ENCODE measurements around the gene PTPRM.

PTPRM gene

DNA sequence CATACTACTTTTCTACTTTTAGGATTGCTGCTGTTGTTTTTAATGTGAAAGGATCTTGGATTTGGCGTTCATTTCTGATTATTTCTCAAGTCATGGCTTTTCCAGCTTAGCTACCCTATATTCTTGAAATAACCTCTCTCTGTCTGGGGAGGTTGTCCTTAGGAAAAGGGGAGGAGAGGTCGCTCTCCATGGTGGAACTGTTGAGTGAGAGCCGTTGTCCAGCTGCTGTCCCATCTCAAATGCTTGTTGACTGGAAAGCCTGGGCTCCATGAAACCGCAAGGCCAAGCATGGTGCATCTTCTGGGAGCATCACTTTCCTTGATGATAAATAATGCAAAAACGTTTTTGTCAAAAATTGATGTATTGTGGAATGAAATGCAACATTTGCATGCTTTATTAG lies 563.0 kb downstream of the PTPRM start:
- H3K4ac ChIP-seq (ENCODE audit: low read depth in 1 of 2, low read length in 2 of 2) = no peak overlapping the region
- no peaks in the 10 kb centered on the region for H3K27me3 ChIP-seq (ENCODE audit: control insufficient read depth in 1 of 2, insufficient read depth in 1 of 2, low read length in 2 of 2)
- no peak overlapping the region for H3K14ac ChIP-seq (ENCODE audit: low read length in 2 of 2)
- H3K4me2 ChIP-seq (ENCODE audit: low read length, poor library complexity, severe bottlenecking) = no peak overlapping the region
- H3K9me3 ChIP-seq (ENCODE audit: control insufficient read depth, low read length) = no peaks in the 10 kb centered on the region
- H3K27ac ChIP-seq (ENCODE audit: low read length, poor library complexity, severe bottlenecking) = no peak overlapping the region
- no peak overlapping the region for H2BK15ac ChIP-seq (ENCODE audit: low read depth, poor library complexity, severe bottlenecking)
- no peak overlapping the region for H4K8ac ChIP-seq (ENCODE audit: low read length)
- H2AK5ac ChIP-seq (ENCODE audit: low read length, severe bottlenecking) = no peak overlapping the region
- no peak overlapping the region for H2BK12ac ChIP-seq (ENCODE audit: low read length in 2 of 2)
- H2AFZ ChIP-seq (ENCODE audit: low read depth, low read length) = no peak overlapping the region
- H2BK120ac ChIP-seq (ENCODE audit: low read depth, low read length) = no peak overlapping the region
- no peak overlapping the region for H3K4me3 ChIP-seq (ENCODE audit: insufficient read depth in 1 of 2, low read depth in 1 of 2, low read length in 2 of 2)
- H3K18ac ChIP-seq (ENCODE audit: low read depth in 1 of 2, low read length in 2 of 2) = no peak overlapping the region
- H3K4me1 ChIP-seq (ENCODE audit: control insufficient read depth, insufficient read depth, low read depth, low read length) = no peaks in the 10 kb centered on the region
- 89% methylated on average over 4 of the region's 5 CpGs for WGBS
- DNase-seq = no peak
- peaks cover 14% of the 10 kb centered on the region for H3K79me1 ChIP-seq (replicated peaks; ENCODE audit: low read length, poor library complexity, severe bottlenecking)
- no peak overlapping the region for H3K23ac ChIP-seq (ENCODE audit: low read length in 2 of 2)
- no peak overlapping the region for H3K9ac ChIP-seq (ENCODE audit: low read length)
- H2BK5ac ChIP-seq (ENCODE audit: low read depth, low read length, poor library complexity, severe bottlenecking) = no peak overlapping the region
- H3K36me3 ChIP-seq (ENCODE audit: control insufficient read depth in 1 of 2, insufficient read depth in 2 of 2, low read depth in 1 of 2, low read length in 2 of 2) = peaks cover 0 to 3% of the 10 kb centered on the region in 2 experiments
- H4K91ac ChIP-seq (ENCODE audit: low read length) = no peak overlapping the region

DNA sequence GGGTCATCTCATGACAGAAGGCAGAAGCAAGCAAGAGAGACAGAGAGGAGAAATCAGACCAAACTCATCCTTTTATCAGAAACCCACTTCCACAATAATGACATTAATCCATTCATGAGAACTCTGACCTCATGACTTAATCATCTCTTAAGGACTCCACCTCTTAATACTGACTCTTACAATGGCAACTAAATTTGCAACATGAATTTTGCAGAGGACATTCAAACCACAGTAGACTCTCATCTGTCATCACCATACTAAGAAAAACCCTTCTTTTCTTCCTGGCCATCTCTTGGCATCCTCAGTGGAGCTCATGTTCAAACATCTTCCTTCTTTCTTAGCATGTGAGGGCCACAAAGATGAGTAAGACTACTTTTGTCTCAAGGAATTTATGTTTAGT lies 565.9 kb downstream of the PTPRM start:
- H3K14ac ChIP-seq (ENCODE audit: low read length in 2 of 2) = no peak overlapping the region

DNA sequence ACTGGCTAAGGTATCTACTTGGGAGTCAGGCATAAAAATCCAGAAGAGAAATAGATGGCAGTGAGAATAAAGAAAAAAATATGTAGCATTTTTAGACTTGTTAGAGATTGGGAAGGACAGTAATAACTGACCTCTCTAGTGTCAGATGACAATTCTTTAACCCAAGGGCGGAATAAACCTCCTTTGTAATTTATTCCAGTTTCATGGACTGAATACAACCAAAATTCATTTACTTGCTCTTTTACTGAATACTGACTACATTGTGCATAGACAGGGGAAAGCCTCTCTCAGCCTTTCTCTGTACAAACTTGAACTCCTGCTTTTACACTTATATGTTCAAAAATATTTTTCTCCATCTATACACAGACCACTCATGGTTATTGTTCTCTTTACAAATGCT lies 566.8 kb downstream of the PTPRM start:
- Histone ChIP-seq H3K4me2 (ENCODE audit: low read length, poor library complexity, severe bottlenecking) (no peak overlapping the region), H2AFZ (ENCODE audit: low read depth, low read length) (no peak overlapping the region), H2BK15ac (ENCODE audit: low read depth, poor library complexity, severe bottlenecking) (no peak overlapping the region), H3K9me3 (ENCODE audit: control insufficient read depth, low read length) (no peaks in the 10 kb centered on the region), H2BK5ac (ENCODE audit: low read depth, low read length, poor library complexity, severe bottlenecking) (no peak overlapping the region), H3K4ac (ENCODE audit: low read depth in 1 of 2, low read length in 2 of 2) (no peak overlapping the region), H4K91ac (ENCODE audit: low read length) (no peak overlapping the region), H3K27ac (ENCODE audit: low read length, poor library complexity, severe bottlenecking) (no peak overlapping the region), H3K79me1 (replicated peaks; ENCODE audit: low read length, poor library complexity, severe bottlenecking) (peaks cover 17% of the 10 kb centered on the region), H3K18ac (ENCODE audit: low read depth in 1 of 2, low read length in 2 of 2) (no peak overlapping the region), H3K4me1 (ENCODE audit: control insufficient read depth, insufficient read depth, low read depth, low read length) (no peaks in the 10 kb centered on the region), H3K27me3 (ENCODE audit: control insufficient read depth in 1 of 2, insufficient read depth in 1 of 2, low read length in 2 of 2) (no peaks in the 10 kb centered on the region), H2BK12ac (ENCODE audit: low read length in 2 of 2) (no peak overlapping the region), H3K36me3 (ENCODE audit: control insufficient read depth in 1 of 2, insufficient read depth in 2 of 2, low read depth in 1 of 2, low read length in 2 of 2) (peaks cover 0 to 12% of the 10 kb centered on the region in 2 experiments), H2BK120ac (ENCODE audit: low read depth, low read length) (no peak overlapping the region), H3K23ac (ENCODE audit: low read length in 2 of 2) (no peak overlapping the region), H3K9ac (ENCODE audit: low read length) (no peak overlapping the region), H3K14ac (ENCODE audit: low read length in 2 of 2) (no peak overlapping the region), H2AK5ac (ENCODE audit: low read length, severe bottlenecking) (no peak overlapping the region), H4K8ac (ENCODE audit: low read length) (no peak overlapping the region), H3K4me3 (ENCODE audit: insufficient read depth in 1 of 2, low read depth in 1 of 2, low read length in 2 of 2) (no peak overlapping the region)
- no peak for DNase-seq
- 98% methylated on average over 1 of the region's 1 CpG for WGBS

More for the DNA sequence above, 565.9 kb downstream of the PTPRM start:
- H3K23ac ChIP-seq (ENCODE audit: low read length in 2 of 2) = no peak overlapping the region
- H4K8ac ChIP-seq (ENCODE audit: low read length) = no peak overlapping the region
- no peaks in the 10 kb centered on the region for H3K9me3 ChIP-seq (ENCODE audit: control insufficient read depth, low read length)
- H2BK120ac ChIP-seq (ENCODE audit: low read depth, low read length) = no peak overlapping the region
- H3K4me3 ChIP-seq (ENCODE audit: insufficient read depth in 1 of 2, low read depth in 1 of 2, low read length in 2 of 2) = no peak overlapping the region
- H3K27ac ChIP-seq (ENCODE audit: low read length, poor library complexity, severe bottlenecking) = no peak overlapping the region
- no peak overlapping the region for H2AFZ ChIP-seq (ENCODE audit: low read depth, low read length)
- H3K79me1 ChIP-seq (replicated peaks; ENCODE audit: low read length, poor library complexity, severe bottlenecking) = peaks cover 12% of the 10 kb centered on the region
- H3K36me3 ChIP-seq (ENCODE audit: control insufficient read depth in 1 of 2, insufficient read depth in 2 of 2, low read depth in 1 of 2, low read length in 2 of 2) = peaks cover 0 to 4% of the 10 kb centered on the region in 2 experiments
- no peak for DNase-seq
- H3K9ac ChIP-seq (ENCODE audit: low read length) = no peak overlapping the region
- no peak overlapping the region for H3K4me2 ChIP-seq (ENCODE audit: low read length, poor library complexity, severe bottlenecking)
- no peak overlapping the region for H2BK15ac ChIP-seq (ENCODE audit: low read depth, poor library complexity, severe bottlenecking)
- H3K4ac ChIP-seq (ENCODE audit: low read depth in 1 of 2, low read length in 2 of 2) = no peak overlapping the region
- no peak overlapping the region for H4K91ac ChIP-seq (ENCODE audit: low read length)
- no peak overlapping the region for H2BK5ac ChIP-seq (ENCODE audit: low read depth, low read length, poor library complexity, severe bottlenecking)
- no peak overlapping the region for H2BK12ac ChIP-seq (ENCODE audit: low read length in 2 of 2)
- no peak overlapping the region for H2AK5ac ChIP-seq (ENCODE audit: low read length, severe bottlenecking)
- H3K27me3 ChIP-seq (ENCODE audit: control insufficient read depth in 1 of 2, insufficient read depth in 1 of 2, low read length in 2 of 2) = no peaks in the 10 kb centered on the region
- H3K4me1 ChIP-seq (ENCODE audit: control insufficient read depth, insufficient read depth, low read depth, low read length) = no peaks in the 10 kb centered on the region
- H3K18ac ChIP-seq (ENCODE audit: low read depth in 1 of 2, low read length in 2 of 2) = no peak overlapping the region

DNA sequence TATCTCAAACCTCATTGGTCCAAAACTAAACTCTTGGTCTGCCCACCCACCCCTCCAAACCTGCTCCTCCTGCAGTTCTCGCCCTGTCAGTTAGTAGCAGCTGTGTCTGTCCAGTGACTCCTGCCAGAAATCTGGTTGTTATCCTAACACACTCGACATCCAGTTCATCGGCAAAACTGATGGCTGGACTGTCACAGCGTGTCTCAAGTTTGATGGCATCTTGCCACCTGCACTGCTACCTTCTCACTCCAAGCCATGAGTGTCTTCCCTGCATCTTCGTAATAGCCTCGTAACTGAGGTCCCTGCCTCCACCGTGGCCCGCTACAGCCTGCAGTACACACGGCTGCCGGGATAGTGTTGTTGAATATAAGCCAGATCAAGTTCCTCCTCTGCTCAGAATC lies 572.0 kb downstream of the PTPRM start:
- H3K4ac ChIP-seq (ENCODE audit: low read depth in 1 of 2, low read length in 2 of 2) = no peak overlapping the region
- H2AK5ac ChIP-seq (ENCODE audit: low read length, severe bottlenecking) = no peak overlapping the region
- H2BK120ac ChIP-seq (ENCODE audit: low read depth, low read length) = no peak overlapping the region
- no peak overlapping the region for H3K4me2 ChIP-seq (ENCODE audit: low read length, poor library complexity, severe bottlenecking)
- H3K79me1 ChIP-seq (replicated peaks; ENCODE audit: low read length, poor library complexity, severe bottlenecking) = peaks cover 9% of the 10 kb centered on the region
- H3K27me3 ChIP-seq (ENCODE audit: control insufficient read depth in 1 of 2, insufficient read depth in 1 of 2, low read length in 2 of 2) = no peaks in the 10 kb centered on the region
- H2AFZ ChIP-seq (ENCODE audit: low read depth, low read length) = no peak overlapping the region
- H4K91ac ChIP-seq (ENCODE audit: low read length) = no peak overlapping the region
- H3K18ac ChIP-seq (ENCODE audit: low read depth in 1 of 2, low read length in 2 of 2) = no peak overlapping the region
- no peak overlapping the region for H4K8ac ChIP-seq (ENCODE audit: low read length)
- no peak overlapping the region for H3K4me3 ChIP-seq (ENCODE audit: insufficient read depth in 1 of 2, low read depth in 1 of 2, low read length in 2 of 2)
- no peak overlapping the region for H2BK5ac ChIP-seq (ENCODE audit: low read depth, low read length, poor library complexity, severe bottlenecking)
- no peaks in the 10 kb centered on the region for H3K9me3 ChIP-seq (ENCODE audit: control insufficient read depth, low read length)
- peak overlapping the region; percentile 30 for H3K9ac ChIP-seq (ENCODE audit: low read length)
- H3K36me3 ChIP-seq (ENCODE audit: control insufficient read depth in 1 of 2, insufficient read depth in 2 of 2, low read depth in 1 of 2, low read length in 2 of 2) = peaks cover 7 to 16% of the 10 kb centered on the region in 2 experiments
- H2BK15ac ChIP-seq (ENCODE audit: low read depth, poor library complexity, severe bottlenecking) = no peak overlapping the region
- no peak for DNase-seq
- H3K4me1 ChIP-seq (ENCODE audit: control insufficient read depth, insufficient read depth, low read depth, low read length) = peaks cover 3% of the 10 kb centered on the region
- H3K27ac ChIP-seq (ENCODE audit: low read length, poor library complexity, severe bottlenecking) = no peak overlapping the region
- no peak overlapping the region for H2BK12ac ChIP-seq (ENCODE audit: low read length in 2 of 2)
- 77% methylated on average over 10 of the region's 10 CpGs for WGBS
- H3K23ac ChIP-seq (ENCODE audit: low read length in 2 of 2) = no peak overlapping the region
- H3K14ac ChIP-seq (ENCODE audit: low read length in 2 of 2) = no peak overlapping the region

Measured in mesenchymal stem cell (in vitro differentiated cells and primary cell).